B cell (primary cell): Measurements from ENCODE around the gene C19orf85.

Experiments
- CTCF ChIP-seq: fragments of 200-600 bp; IDR thresholded peaks from one replicate; pipeline ENCODE4 v1.8.0; 2022; ENCODE audit warnings: antibody characterized with exemption, mild to moderate bottlenecking
- EZH2 ChIP-seq: IDR thresholded peaks from 2 replicates; pipeline ENCODE4 v1.6.1; 2012; ENCODE audit warnings: borderline replicate concordance, low read depth, mild to moderate bottlenecking, moderate library complexity, low read length; ENCODE audit not compliant: insufficient read depth, poor library complexity, severe bottlenecking

- no peak for TF ChIP-seq CTCF
- TF ChIP-seq EZH2: peak; percentile 57
Measured at GRCh38 chr19:55441319-55441691, 23.2 kb downstream of the C19orf85 start.
